Measurements from ENCODE around the gene DNAH7. TPM values are rescaled to one million over a fixed set of nuclear protein-coding genes. Genes with fewer than 3 reads are reported as not detected.

DNAH7 gene
- polyA plus RNA-seq, 1 donor (not counting 4 experiments of a cell fraction or from before 2014, with no cell fraction given) = 0.17 TPM

DNA sequence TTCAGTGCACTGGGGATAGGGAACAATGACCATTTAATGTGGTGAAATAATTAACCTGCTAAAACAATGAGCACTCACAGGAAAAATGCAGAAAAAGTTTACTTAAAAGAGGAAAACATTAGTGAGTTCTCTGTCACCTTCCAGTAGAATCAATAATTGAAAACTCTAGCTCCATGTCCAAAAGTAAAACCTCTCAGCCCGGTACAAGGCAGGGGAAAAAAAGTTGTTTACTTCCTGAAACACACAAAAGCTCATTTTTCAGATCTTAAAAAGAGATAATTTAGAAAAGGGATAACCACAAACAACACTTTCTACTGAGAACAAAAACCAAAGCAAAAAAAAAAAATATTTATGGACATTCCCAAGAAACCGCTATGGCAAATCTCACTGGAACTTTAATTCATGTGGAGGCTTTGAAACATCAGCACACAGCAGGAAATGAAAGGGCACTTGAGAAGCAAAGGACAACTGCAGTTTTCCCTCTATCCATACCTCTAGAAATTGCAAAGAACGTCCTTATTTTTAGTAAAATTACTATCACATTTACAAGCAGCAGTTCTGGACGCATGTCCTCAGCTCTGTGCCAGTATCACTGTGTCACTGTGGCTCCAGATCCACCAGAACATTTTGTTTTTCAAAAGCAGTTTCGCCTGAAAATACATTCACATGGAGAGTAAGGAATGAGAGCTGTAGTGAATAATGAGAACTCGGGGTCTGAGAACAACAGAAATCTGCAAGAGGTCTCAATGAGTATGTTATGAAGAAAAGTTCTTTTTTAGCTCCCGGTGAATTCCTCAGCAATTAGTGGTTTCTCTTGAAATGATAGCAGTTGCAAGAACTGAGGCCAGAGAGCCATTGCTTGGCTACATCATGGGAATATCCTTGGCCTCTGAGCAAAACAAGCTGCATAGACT is 44.7 kb upstream of the DNAH7 start:
- H3K36me3 ChIP-seq (ENCODE audit: control insufficient read depth in 2 of 2, extremely low read depth in 1 of 2, insufficient read depth in 2 of 2, low read length in 2 of 2) = no peaks in the 10 kb centered on the region
- no peak for FAIRE-seq
- no peaks in the 10 kb centered on the region for H3K79me2 ChIP-seq (ENCODE audit: control insufficient read depth, insufficient read depth, low read length)
- peaks cover 4% of the 10 kb centered on the region for H3K4me1 ChIP-seq (ENCODE audit: control insufficient read depth, extremely low read depth, insufficient read depth, low read length)
- H3K27ac ChIP-seq (ENCODE audit: control insufficient read depth, insufficient read depth, low read length) = no peak overlapping the region
- no peak for DNase-seq (ENCODE audit: low read depth, low spot score)
- no peak overlapping the region for H3K9ac ChIP-seq (ENCODE audit: control insufficient read depth, extremely low read depth, insufficient read depth, low read length)
- H3K9me1 ChIP-seq (ENCODE audit: control insufficient read depth, extremely low read depth, insufficient read depth, low read length) = no peaks in the 10 kb centered on the region
- H3K4me3 ChIP-seq (ENCODE audit: control insufficient read depth in 2 of 3, extremely low read depth in 1 of 3, insufficient read depth in 2 of 3, low read depth in 1 of 3, low read length in 3 of 3) = no peak overlapping the region
- H3K4me2 ChIP-seq (ENCODE audit: control insufficient read depth, extremely low read depth, insufficient read depth, low read depth, low read length) = no peak overlapping the region
- no peaks in the 10 kb centered on the region for H3K27me3 ChIP-seq (ENCODE audit: control insufficient read depth, extremely low read depth, insufficient read depth, low read length)
- no peaks in the 10 kb centered on the region for H4K20me1 ChIP-seq (ENCODE audit: control insufficient read depth, extremely low read depth, insufficient read depth, low read length)
- dilution Hi-C loops (cut with MboI; ENCODE audit: extremely low pct_ligation_motif_present, low sequenced_read_pairs) = no loop called here
- H3K9me3 ChIP-seq (ENCODE audit: control insufficient read depth, low read depth, low read length) = no peaks in the 10 kb centered on the region
- no peak for TF ChIP-seq EZH2 (IDR thresholded peaks at IDR 0.05; ENCODE audit: low read length)
- no peak for TF ChIP-seq CTCF (optimal IDR thresholded peaks at IDR 0.05 in 1 of 3, IDR thresholded peaks at IDR 0.05 in 1 of 3, conservative IDR thresholded peaks at IDR 0.05 in 1 of 3; ENCODE audit: extremely low read depth in 1 of 3, insufficient read depth in 2 of 3, low read length in 3 of 3)
- H2AFZ ChIP-seq (ENCODE audit: control insufficient read depth, low read length) = peak overlapping the region; percentile 8

- Histone ChIP-seq H3K9me3 (ENCODE audit: control insufficient read depth, low read depth, low read length) (no peaks in the 10 kb centered on the region), H3K79me2 (ENCODE audit: control insufficient read depth, insufficient read depth, low read length) (no peaks in the 10 kb centered on the region), H3K9ac (ENCODE audit: control insufficient read depth, extremely low read depth, insufficient read depth, low read length) (no peak overlapping the region), H3K4me3 (ENCODE audit: control insufficient read depth in 2 of 3, extremely low read depth in 1 of 3, insufficient read depth in 2 of 3, low read depth in 1 of 3, low read length in 3 of 3) (no peak overlapping the region), H2AFZ (ENCODE audit: control insufficient read depth, low read length) (no peak overlapping the region), H3K4me1 (ENCODE audit: control insufficient read depth, extremely low read depth, insufficient read depth, low read length) (peaks cover 4% of the 10 kb centered on the region), H3K27ac (ENCODE audit: control insufficient read depth, insufficient read depth, low read length) (no peak overlapping the region), H4K20me1 (ENCODE audit: control insufficient read depth, extremely low read depth, insufficient read depth, low read length) (no peaks in the 10 kb centered on the region), H3K27me3 (ENCODE audit: control insufficient read depth, extremely low read depth, insufficient read depth, low read length) (no peaks in the 10 kb centered on the region), H3K9me1 (ENCODE audit: control insufficient read depth, extremely low read depth, insufficient read depth, low read length) (no peaks in the 10 kb centered on the region), H3K36me3 (ENCODE audit: control insufficient read depth in 2 of 2, extremely low read depth in 1 of 2, insufficient read depth in 2 of 2, low read length in 2 of 2) (no peaks in the 10 kb centered on the region), H3K4me2 (ENCODE audit: control insufficient read depth, extremely low read depth, insufficient read depth, low read depth, low read length) (no peak overlapping the region)
- FAIRE-seq (peak; percentile 56), DNase-seq (ENCODE audit: low read depth, low spot score) (peak; percentile 40)
- no peak for TF ChIP-seq CTCF (optimal IDR thresholded peaks at IDR 0.05 in 1 of 3, IDR thresholded peaks at IDR 0.05 in 1 of 3, conservative IDR thresholded peaks at IDR 0.05 in 1 of 3; ENCODE audit: extremely low read depth in 1 of 3, insufficient read depth in 2 of 3, low read length in 3 of 3)
- no peak for TF ChIP-seq EZH2 (IDR thresholded peaks at IDR 0.05; ENCODE audit: low read length)
- dilution Hi-C loops (cut with MboI; ENCODE audit: extremely low pct_ligation_motif_present, low sequenced_read_pairs) = no loop called here
Observed at GRCh38 chr2:196112418-196113034, 43.9 kb upstream of the DNAH7 start.
